GM12878 (cell line): ENCODE results near the gene PERP.

Experiments used
- BCLAF1 ChIP-seq: fragments of 450-650 bp; IDR thresholded peaks from 2 replicates; pipeline ENCODE4 v1.6.1; 2017; ENCODE audit warnings: antibody characterized with exemption, mild to moderate bottlenecking, moderate library complexity
- CBX5 ChIP-seq: sonication (generic); IDR thresholded peaks from 2 replicates; pipeline ENCODE4 v1.6.1; 2016; ENCODE audit warnings: low read depth, moderate library complexity, mild to moderate bottlenecking, inconsistent platforms
- CREB1 ChIP-seq: IDR thresholded peaks from 2 replicates; pipeline ENCODE4 v1.6.1; 2012; ENCODE audit warnings: low read depth, mild to moderate bottlenecking, inconsistent platforms
- EZH2 ChIP-seq: IDR thresholded peaks from 2 replicates; pipeline ENCODE4 v1.6.1; 2012; ENCODE audit warnings: low read depth, mild to moderate bottlenecking, control low read depth, inconsistent platforms, low read length, borderline replicate concordance; ENCODE audit not compliant: control insufficient read depth
- NRF1 ChIP-seq: conservative IDR thresholded peaks from 2 replicates; pipeline ENCODE4 v1.6.1; 2011; ENCODE audit warnings: mild to moderate bottlenecking, low read depth, low read length, improper control_type of control experiment
- POLR2A ChIP-seq: IDR thresholded peaks from 2 replicates; pipeline ENCODE4 v1.6.1; 2011; ENCODE audit warnings: low read depth, mild to moderate bottlenecking, low read length
- RCOR1 ChIP-seq: conservative IDR thresholded peaks from 2 replicates; pipeline ENCODE4 v1.6.1; 2012; ENCODE audit warnings: low read depth, low read length, improper control_type of control experiment
- SIN3A ChIP-seq: IDR thresholded peaks from 2 replicates; pipeline ENCODE4 v1.6.1; 2012; ENCODE audit warnings: low read depth, low read length, improper control_type of control experiment
- YY1 ChIP-seq: IDR thresholded peaks from 2 replicates; pipeline ENCODE4 v1.6.1; 2011; ENCODE audit warnings: low read depth, mild to moderate bottlenecking, low read length
- TF ChIP-seq, protein P1 (sequence below): fragments of 150-350 bp; IDR thresholded peaks from 2 replicates; pipeline ENCODE4 v1.6.1; 2016; ENCODE audit warnings: low read depth, low read length
- TF ChIP-seq, protein P2 (sequence below): IDR thresholded peaks from 2 replicates; pipeline ENCODE4 v1.6.1; 2011; ENCODE audit warnings: low read depth, low read length, improper control_type of control experiment, borderline replicate concordance
- TF ChIP-seq, protein P3 (sequence below), 3 experiments: IDR thresholded peaks in 2 of 3; conservative IDR thresholded peaks in 1 of 3; 2 replicates each; pipeline ENCODE4 v1.5.1; 2011; ENCODE audit warnings: low read depth in 3 of 3, low read length in 3 of 3, mild to moderate bottlenecking in 3 of 3, control low read depth in 2 of 3, moderate library complexity in 2 of 3, inconsistent platforms in 1 of 3, mixed read lengths in 1 of 3; ENCODE audit not compliant: control insufficient read depth in 2 of 3, insufficient read depth in 1 of 3; ENCODE audit errors: extremely low read depth in 1 of 3
- TF ChIP-seq, protein P4 (sequence below): IDR thresholded peaks from 2 replicates; pipeline ENCODE4 v1.6.1; 2011; ENCODE audit warnings: borderline replicate concordance, low read depth, mild to moderate bottlenecking, moderate library complexity, mixed read lengths, low read length; ENCODE audit not compliant: insufficient read depth; ENCODE audit errors: extremely low read length

DNA sequence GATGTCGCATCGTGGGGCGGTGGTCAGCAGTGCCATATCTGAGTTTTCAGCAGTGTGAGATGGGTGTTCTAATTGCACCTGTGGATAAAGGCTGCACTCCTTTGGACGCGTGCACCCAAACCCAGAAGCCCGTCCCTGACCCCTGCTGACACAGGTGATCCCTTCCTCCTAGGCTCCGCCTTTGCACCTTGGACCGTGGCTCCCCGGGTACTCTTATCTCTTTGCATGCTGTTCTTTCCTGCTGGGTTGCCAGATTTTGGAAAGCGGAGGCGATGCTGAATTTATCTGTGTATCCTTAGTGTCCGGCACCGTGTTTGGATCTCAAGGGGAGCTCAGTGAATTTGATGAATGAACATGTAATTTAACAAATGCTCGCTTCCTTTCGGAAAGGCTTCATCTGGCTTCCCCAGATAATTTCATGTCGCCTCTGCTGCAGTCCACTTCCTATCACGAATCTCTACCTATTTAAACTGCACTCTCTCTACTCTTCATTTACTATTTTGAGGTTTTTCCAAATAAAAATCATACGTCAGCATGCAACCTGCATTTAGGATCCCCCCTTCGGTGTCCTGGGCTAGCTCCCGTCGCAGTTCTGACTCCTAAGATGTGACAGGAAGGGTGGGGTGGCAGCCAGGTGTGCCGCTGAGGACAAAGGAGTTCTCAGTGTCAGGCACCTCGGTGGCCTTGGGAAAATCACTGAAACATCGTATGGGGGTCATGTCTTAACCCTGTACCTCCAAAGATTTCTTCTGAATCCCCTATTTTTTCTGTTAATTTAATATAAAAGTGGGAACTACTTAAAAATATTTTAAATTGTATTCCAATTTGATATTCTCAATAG lies 753 bp upstream of the PERP start:
- TF ChIP-seq YY1 (no peak), RCOR1 (no peak), CREB1 (no peak), NRF1 (no peak), POLR2A (no peak), EZH2 (no peak), BCLAF1 (no peak), CBX5 (no peak), SIN3A (no peak)
- TF ChIP-seq, protein P1, sequence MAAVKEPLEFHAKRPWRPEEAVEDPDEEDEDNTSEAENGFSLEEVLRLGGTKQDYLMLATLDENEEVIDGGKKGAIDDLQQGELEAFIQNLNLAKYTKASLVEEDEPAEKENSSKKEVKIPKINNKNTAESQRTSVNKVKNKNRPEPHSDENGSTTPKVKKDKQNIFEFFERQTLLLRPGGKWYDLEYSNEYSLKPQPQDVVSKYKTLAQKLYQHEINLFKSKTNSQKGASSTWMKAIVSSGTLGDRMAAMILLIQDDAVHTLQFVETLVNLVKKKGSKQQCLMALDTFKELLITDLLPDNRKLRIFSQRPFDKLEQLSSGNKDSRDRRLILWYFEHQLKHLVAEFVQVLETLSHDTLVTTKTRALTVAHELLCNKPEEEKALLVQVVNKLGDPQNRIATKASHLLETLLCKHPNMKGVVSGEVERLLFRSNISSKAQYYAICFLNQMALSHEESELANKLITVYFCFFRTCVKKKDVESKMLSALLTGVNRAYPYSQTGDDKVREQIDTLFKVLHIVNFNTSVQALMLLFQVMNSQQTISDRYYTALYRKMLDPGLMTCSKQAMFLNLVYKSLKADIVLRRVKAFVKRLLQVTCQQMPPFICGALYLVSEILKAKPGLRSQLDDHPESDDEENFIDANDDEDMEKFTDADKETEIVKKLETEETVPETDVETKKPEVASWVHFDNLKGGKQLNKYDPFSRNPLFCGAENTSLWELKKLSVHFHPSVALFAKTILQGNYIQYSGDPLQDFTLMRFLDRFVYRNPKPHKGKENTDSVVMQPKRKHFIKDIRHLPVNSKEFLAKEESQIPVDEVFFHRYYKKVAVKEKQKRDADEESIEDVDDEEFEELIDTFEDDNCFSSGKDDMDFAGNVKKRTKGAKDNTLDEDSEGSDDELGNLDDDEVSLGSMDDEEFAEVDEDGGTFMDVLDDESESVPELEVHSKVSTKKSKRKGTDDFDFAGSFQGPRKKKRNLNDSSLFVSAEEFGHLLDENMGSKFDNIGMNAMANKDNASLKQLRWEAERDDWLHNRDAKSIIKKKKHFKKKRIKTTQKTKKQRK, result no peak
- TF ChIP-seq, protein P2, sequence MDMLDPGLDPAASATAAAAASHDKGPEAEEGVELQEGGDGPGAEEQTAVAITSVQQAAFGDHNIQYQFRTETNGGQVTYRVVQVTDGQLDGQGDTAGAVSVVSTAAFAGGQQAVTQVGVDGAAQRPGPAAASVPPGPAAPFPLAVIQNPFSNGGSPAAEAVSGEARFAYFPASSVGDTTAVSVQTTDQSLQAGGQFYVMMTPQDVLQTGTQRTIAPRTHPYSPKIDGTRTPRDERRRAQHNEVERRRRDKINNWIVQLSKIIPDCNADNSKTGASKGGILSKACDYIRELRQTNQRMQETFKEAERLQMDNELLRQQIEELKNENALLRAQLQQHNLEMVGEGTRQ, result no peak
- TF ChIP-seq, protein P3, sequence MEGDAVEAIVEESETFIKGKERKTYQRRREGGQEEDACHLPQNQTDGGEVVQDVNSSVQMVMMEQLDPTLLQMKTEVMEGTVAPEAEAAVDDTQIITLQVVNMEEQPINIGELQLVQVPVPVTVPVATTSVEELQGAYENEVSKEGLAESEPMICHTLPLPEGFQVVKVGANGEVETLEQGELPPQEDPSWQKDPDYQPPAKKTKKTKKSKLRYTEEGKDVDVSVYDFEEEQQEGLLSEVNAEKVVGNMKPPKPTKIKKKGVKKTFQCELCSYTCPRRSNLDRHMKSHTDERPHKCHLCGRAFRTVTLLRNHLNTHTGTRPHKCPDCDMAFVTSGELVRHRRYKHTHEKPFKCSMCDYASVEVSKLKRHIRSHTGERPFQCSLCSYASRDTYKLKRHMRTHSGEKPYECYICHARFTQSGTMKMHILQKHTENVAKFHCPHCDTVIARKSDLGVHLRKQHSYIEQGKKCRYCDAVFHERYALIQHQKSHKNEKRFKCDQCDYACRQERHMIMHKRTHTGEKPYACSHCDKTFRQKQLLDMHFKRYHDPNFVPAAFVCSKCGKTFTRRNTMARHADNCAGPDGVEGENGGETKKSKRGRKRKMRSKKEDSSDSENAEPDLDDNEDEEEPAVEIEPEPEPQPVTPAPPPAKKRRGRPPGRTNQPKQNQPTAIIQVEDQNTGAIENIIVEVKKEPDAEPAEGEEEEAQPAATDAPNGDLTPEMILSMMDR (IDR thresholded peaks at IDR 0.05 in 2 of 3, conservative IDR thresholded peaks at IDR 0.05 in 1 of 3; ENCODE audit: control insufficient read depth in 2 of 3, extremely low read depth in 1 of 3, insufficient read depth in 1 of 3, low read depth in 3 of 3, low read length in 3 of 3), result no peak
- TF ChIP-seq, protein P4, sequence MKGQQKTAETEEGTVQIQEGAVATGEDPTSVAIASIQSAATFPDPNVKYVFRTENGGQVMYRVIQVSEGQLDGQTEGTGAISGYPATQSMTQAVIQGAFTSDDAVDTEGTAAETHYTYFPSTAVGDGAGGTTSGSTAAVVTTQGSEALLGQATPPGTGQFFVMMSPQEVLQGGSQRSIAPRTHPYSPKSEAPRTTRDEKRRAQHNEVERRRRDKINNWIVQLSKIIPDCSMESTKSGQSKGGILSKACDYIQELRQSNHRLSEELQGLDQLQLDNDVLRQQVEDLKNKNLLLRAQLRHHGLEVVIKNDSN, result no peak
